Esophagus muscularis mucosa (tissue), 4 donors: ENCODE results near the gene ARPC1A. TPM values are rescaled to one million over a fixed set of nuclear protein-coding genes. Genes with fewer than 3 reads are reported as not detected.
"Not testable (repeated sequence)": the region's sequence is repeated elsewhere in the genome, so short reads cannot be mapped to it uniquely, and the experiment has no call there.

ENCODE experiments used
- DNase-seq: peaks from one replicate; pipeline ENCODE4 v3.0.0-alpha.2; 2017; ENCODE audit errors: extremely low spot score
- H3K27ac ChIP-seq, 4 donors: fragments of 200-600 bp; sonication (generic); replicated peaks in 1 of 4; 1 replicate in 3 of 4; 2 replicates in 1 of 4; pipeline ENCODE4 v1.5.1; 2016 to 2019; ENCODE audit warnings: mild to moderate bottlenecking in 1 of 4
- H3K27me3 ChIP-seq, 4 donors: fragments of 200-600 bp; sonication (generic); one replicate each; pipeline versions ENCODE4 v1.5.1 to v1.6.0; 2016 to 2019
- H3K36me3 ChIP-seq, 4 donors: fragments of 200-600 bp; sonication (generic); one replicate each; pipeline ENCODE4 v1.5.1; 2016 to 2019
- H3K4me1 ChIP-seq, 4 donors: fragments of 200-600 bp; sonication (generic); one replicate each; pipeline ENCODE4 v1.5.1; 2016 to 2019
- H3K4me3 ChIP-seq, 4 donors: fragments of 200-600 bp; sonication (generic); 1 replicate in 2 of 4; 2 replicates in 2 of 4; pipeline ENCODE4 v1.5.1; 2016 to 2019; ENCODE audit warnings: mild to moderate bottlenecking in 4 of 4, moderate library complexity in 1 of 4
- H3K9me3 ChIP-seq, 4 donors: fragments of 200-600 bp; sonication (generic); 1 replicate in 3 of 4; 2 replicates in 1 of 4; pipeline ENCODE4 v1.5.1; 2016 to 2019
- POLR2AphosphoS5 ChIP-seq, 2 donors: sonication (generic); formaldehyde crosslinking; IDR thresholded peaks; one replicate each; pipeline ENCODE4 v1.6.1; 2017; ENCODE audit warnings: antibody characterized with exemption in 2 of 2
- WGBS: methylation state at CpG from one replicate; pipeline ENCODE4 v1.1.5; 2018; 5-methylcytosine and 5-hydroxymethylcytosine counted together
- intact Hi-C: fragments of 100-400 bp; cut with DNase I; formaldehyde crosslinking; loops from one replicate; pipeline ENCODE4 v1.15.1; 2023
- total RNA-seq, 4 donors: library from RNA; depleted of rRNA; stranded (reverse); fragments of >200 nt; gene quantifications; one replicate each; pipeline versions ENCODE4 v1.1.0 to v1.2.1, GENCODE V29; 2016
- TF ChIP-seq, protein P1 (sequence below), 3 experiments: fragments of 200-600 bp in 2 of 3; fragments of 450-650 bp in 1 of 3; sonication (generic) in 2 of 3; IDR thresholded peaks; one replicate each; pipeline ENCODE4 v1.5.1; 2017 to 2019; ENCODE audit warnings: antibody characterized with exemption in 3 of 3, mild to moderate bottlenecking in 2 of 3, moderate library complexity in 1 of 3

Gene ARPC1A
- total RNA-seq, 4 donors from 2014 or later = 83.1 to 105 (median 99.8) TPM

DNA sequence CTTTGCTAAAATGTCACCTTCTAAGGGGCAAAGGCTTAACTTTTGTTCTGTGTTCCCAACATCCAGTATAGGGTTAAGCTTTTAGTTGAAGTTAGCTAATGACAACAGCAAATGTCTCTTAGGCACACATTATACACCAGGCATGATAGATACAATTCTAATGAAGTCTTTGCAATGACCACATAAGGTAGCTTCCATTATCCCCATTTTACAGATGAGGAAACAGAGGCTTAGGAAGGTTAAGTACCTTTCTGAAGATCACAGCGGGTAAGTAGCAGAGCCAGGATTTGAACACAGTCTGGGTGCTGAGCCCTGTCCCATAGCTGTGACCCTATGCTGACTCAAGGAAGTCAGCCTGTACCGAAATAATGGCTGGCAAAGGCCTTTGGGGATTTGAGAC, 84.9 kb downstream of the ARPC1A start:
- intact Hi-C loops = no loop called here
- no peak overlapping the region for H3K27ac ChIP-seq
- H3K9me3 ChIP-seq = no peaks in the 10 kb centered on the region
- no peaks in the 10 kb centered on the region for H3K27me3 ChIP-seq
- DNase-seq = no peak
- H3K4me1 ChIP-seq = peaks cover 32 to 47% (median 43%) of the 10 kb centered on the region in 4 donors
- no peak overlapping the region for H3K4me3 ChIP-seq
- WGBS = 89% methylated on average over 2 of the region's 2 CpGs
- H3K36me3 ChIP-seq = peaks cover 35 to 57% (median 55%) of the 10 kb centered on the region in 4 donors
- no peak for TF ChIP-seq POLR2AphosphoS5 (IDR thresholded peaks at IDR 0.05)
- TF ChIP-seq, protein P1, sequence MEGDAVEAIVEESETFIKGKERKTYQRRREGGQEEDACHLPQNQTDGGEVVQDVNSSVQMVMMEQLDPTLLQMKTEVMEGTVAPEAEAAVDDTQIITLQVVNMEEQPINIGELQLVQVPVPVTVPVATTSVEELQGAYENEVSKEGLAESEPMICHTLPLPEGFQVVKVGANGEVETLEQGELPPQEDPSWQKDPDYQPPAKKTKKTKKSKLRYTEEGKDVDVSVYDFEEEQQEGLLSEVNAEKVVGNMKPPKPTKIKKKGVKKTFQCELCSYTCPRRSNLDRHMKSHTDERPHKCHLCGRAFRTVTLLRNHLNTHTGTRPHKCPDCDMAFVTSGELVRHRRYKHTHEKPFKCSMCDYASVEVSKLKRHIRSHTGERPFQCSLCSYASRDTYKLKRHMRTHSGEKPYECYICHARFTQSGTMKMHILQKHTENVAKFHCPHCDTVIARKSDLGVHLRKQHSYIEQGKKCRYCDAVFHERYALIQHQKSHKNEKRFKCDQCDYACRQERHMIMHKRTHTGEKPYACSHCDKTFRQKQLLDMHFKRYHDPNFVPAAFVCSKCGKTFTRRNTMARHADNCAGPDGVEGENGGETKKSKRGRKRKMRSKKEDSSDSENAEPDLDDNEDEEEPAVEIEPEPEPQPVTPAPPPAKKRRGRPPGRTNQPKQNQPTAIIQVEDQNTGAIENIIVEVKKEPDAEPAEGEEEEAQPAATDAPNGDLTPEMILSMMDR (IDR thresholded peaks at IDR 0.05) = no peak

DNA sequence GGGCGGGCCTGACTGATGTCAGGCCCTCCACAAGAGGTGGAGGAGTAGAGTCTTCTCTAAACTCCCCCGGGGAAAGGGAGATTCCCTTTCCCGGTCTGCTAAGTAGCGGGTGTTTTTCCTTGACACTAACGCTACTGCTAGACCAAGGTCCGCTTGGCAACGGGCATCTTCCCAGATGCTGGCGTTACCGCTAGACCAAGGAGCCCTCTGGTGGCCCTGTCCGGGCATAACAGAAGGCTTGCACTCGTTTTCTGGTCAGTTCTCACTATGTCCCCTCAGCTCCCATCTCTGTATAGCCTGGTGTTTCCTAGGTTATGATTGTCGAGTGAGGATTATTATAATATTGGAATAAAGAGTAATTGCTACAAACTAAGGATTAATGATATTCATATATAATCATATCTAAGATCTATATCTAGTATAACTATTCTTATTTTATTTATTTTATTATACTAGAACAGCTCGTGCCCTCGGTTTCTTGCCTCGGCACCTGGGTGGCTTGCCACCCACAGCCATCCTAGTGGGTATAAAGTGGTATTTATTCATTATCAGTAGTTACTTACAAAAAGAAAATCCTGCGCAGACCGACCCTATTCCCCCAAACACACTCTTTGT, 89.9 kb downstream of the ARPC1A start:
- peak overlapping the region in 1 of 4 donors; percentile 41 for H3K27ac ChIP-seq
- intact Hi-C loops, H3K9me3 ChIP-seq, H3K27me3 ChIP-seq, H3K4me3 ChIP-seq, DNase-seq: not testable (repeated sequence)
- 73% methylated on average over 10 of the region's 17 CpGs for WGBS
- H3K4me1 ChIP-seq = peaks cover 0 to 12% (median 8%) of the 10 kb centered on the region in 4 donors
- TF ChIP-seq, protein P1 (IDR thresholded peaks at IDR 0.05) = peak; percentile 51 to 77 (median 64)
- TF ChIP-seq POLR2AphosphoS5 (IDR thresholded peaks at IDR 0.05) = peak; percentile 19 to 20
- H3K36me3 ChIP-seq = peaks cover 80 to 100% (median 99%) of the 10 kb centered on the region in 4 donors

Other genes with a start within 250 kb of the ARPC1A start
- gene SMURF1, start 181.8 kb upstream of the ARPC1A start, total RNA-seq = 10 to 100 TPM; 19.1 to 27.4 (median 23.9) TPM
- not detected for gene KPNA7, start 117.8 kb upstream of the ARPC1A start, total RNA-seq
- not detected for gene MYH16, start 53.1 kb upstream of the ARPC1A start, total RNA-seq
- gene ARPC1B, start 48.8 kb downstream of the ARPC1A start, total RNA-seq = 100 to 1,000 TPM; 101 to 153 (median 134) TPM
- 100 to 1,000 TPM in 2 of 4 donors, 10 to 100 TPM in 2; 85.9 to 116 (median 99.9) TPM for gene PDAP1, start 82.7 kb downstream of the ARPC1A start, total RNA-seq
- gene BUD31, start 83.1 kb downstream of the ARPC1A start, total RNA-seq = 10 to 100 TPM; 61.8 to 82.0 (median 66.2) TPM
- gene PTCD1, start 112.9 kb downstream of the ARPC1A start, total RNA-seq = 10 to 100 TPM in 1 of 4 donors, 1 to 10 TPM in 3; 5.3 to 10.2 (median 7.6) TPM
- gene CPSF4, start 113.0 kb downstream of the ARPC1A start, total RNA-seq = 10 to 100 TPM; 19.1 to 25.3 (median 20.8) TPM
- gene ATP5MF, start 140.3 kb downstream of the ARPC1A start, total RNA-seq = 100 to 1,000 TPM; 487 to 697 (median 507) TPM
- 1 to 10 TPM; 2.5 to 6.2 (median 3.0) TPM for gene ZNF789, start 147.0 kb downstream of the ARPC1A start, total RNA-seq
- 10 to 100 TPM; 26.6 to 37.9 (median 32.7) TPM for gene ZNF394, start 174.4 kb downstream of the ARPC1A start, total RNA-seq
- 10 to 100 TPM in 2 of 4 donors, 1 to 10 TPM in 2; 9.6 to 11.2 (median 10.5) TPM for gene ZKSCAN5, start 178.8 kb downstream of the ARPC1A start, total RNA-seq
- 1 to 10 TPM; 2.1 to 3.8 (median 3.3) TPM for gene FAM200A, start 226.2 kb downstream of the ARPC1A start, total RNA-seq
- gene ZNF655, start 232.7 kb downstream of the ARPC1A start, total RNA-seq = 100 to 1,000 TPM in 3 of 4 donors, 10 to 100 TPM in 1; 92.3 to 140 (median 112) TPM